ENCODE data around the gene FNTB. TPM values are rescaled to one million over a fixed set of nuclear protein-coding genes. Genes with fewer than 3 reads are reported as not detected.

Gene FNTB
- polyA plus RNA-seq, 1 donor, result 35.0 TPM

DNA sequence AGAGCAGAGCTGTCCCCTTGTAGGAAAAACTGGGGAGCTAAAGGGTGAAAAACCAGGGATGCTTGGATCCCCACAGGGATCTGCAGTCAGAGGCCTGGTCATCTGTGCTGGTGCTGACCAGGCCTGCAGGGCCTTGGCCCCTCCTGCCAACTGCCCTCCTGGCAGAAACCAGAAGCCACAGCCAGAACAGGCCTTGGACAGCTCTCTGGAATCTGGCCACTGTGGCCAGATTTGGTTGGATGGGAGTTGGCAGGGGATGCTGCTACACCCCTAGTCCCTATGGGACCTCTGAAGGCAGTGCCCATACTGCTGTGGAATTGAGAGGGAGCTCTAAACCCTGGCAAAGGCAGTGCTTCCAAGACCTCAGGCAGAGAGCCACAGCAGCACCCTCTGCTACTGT, 35.0 kb upstream of the FNTB start:
- DNase-seq, result no peak

- no peak for DNase-seq
Measured at GRCh38 chr14:64952598-64953309, 33.9 kb upstream of the FNTB start.

GRCh38 chr14:64953310-64953654, 33.4 kb upstream of the FNTB start:
- DNase-seq, result no peak

DNA sequence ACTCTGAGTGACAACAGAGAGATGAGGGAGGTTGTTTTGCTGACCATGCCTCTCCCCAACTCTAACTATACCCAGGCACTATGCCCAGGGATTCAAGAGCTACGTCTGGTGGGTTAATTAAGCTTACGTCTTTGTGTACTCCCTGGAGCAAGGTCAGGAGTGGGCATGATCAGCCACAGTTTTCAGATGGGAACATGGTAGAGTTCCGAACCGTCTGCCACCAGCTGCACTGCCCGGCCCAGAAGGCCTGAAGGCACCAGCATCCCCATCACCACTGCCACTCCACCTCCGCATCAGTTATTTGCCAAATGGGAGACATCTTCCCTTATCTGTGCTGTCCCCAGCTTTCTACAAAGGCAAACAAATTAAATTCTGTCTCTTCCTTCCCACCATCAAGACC, 33.0 kb upstream of the FNTB start:
- DNase-seq, result no peak

DNA sequence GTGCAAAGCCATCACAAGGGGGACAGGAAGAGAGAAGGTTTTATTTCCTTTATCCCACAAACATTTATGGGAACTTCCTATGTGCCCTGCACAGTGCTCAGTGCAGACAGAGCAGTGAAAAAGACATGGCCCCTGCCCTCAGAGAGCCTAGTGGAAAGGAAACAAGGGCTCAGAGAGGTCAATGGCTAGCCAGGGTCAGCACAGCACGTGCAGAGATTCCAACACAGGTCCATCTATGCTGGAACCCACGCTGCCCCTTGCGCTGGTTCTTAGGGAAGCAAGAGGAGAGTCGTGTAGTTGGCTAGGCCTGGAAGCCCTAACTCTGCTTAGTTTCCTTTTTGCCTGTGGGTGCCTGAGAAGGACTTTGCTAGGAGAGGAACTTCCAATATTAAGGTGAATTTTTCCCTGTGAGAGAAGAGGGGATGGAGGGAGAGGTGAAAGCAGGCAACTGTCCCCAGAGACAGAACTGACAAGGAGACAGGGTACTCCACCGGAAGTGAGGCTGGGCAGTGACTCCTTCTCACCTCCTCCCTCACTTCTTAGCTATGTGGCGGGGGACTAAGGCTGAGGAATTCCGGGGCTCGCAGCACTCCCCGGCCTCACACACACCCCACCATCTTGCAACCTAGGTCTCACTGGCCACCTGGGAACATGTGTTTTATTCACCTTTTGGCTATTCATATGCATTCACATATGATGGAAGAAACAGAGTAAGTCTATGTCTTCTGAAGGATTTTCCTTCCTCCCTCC, 32.0 kb upstream of the FNTB start:
- no peak for DNase-seq

GRCh38 chr14:64955297-64955696, 31.4 kb upstream of the FNTB start:
- no peak for DNase-seq

GRCh38 chr14:64956697-64957406, 29.8 kb upstream of the FNTB start:
- no peak for DNase-seq

DNA sequence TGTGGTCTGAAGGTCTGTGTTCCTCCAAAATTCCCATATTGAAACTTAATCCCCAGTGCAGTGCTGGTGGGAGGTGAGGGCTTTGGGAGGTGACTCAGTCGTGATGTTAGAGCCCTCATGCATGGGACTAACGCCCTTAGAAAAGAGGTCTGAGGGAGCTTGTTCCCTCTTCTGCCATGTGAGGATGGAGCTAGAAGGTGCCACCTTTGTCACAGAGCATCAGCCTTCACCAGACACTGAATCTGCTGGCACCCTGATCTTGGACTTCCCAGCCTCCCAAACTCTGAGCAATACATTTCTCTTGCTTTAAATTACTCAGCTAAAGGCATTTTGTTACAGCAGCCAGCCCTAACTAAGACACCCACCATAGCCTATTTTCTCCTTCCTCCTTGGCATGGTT, 28.5 kb upstream of the FNTB start:
- DNase-seq, result no peak

GRCh38 chr14:64958743-64959142, 28.0 kb upstream of the FNTB start:
- DNase-seq, result no peak

DNA sequence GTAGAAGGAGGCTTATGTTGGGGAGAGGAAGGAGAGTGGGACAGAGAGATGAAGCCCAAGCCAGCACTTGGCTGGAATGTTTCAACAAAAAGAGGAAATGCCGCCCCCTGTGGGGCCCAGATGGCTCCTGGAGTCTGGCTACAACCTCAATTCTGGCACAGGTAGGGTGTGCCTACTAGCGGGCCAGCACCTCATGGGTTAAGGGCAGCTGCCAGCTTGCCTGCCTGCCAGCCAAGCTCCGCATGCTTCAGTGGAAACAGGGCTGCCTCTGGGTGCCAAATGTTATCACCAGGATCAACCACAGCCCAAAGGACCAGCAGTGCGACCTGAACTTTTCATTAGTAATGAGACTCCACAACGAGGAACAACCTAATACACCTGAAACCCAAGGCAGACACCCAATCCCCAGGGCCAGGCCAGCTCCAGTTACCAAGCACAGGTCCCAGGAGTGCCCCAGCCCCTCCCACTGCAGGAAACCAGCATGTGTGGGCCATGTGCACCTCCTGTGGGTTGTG, 25.9 kb upstream of the FNTB start:
- DNase-seq, result no peak

DNA sequence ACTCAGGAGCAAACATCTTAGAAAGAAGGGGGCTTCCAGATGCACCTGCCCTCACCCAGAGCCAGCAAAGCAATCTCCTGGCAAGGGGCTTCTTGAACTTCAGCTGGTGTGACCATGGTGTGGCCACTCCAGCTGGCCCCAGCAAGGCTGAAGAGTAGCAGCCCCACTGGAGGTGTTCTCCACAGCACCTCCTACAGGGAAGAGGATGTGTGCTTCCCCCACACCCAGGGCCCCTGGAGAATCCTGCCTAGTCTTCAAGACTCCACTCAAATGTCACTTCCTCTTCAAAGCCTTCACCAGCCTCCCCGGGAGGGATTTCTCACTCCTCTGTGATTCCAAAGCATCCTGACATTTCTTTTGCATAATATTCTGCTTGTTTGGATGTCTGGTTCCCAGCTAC, 23.1 kb upstream of the FNTB start:
- no peak for DNase-seq

DNA sequence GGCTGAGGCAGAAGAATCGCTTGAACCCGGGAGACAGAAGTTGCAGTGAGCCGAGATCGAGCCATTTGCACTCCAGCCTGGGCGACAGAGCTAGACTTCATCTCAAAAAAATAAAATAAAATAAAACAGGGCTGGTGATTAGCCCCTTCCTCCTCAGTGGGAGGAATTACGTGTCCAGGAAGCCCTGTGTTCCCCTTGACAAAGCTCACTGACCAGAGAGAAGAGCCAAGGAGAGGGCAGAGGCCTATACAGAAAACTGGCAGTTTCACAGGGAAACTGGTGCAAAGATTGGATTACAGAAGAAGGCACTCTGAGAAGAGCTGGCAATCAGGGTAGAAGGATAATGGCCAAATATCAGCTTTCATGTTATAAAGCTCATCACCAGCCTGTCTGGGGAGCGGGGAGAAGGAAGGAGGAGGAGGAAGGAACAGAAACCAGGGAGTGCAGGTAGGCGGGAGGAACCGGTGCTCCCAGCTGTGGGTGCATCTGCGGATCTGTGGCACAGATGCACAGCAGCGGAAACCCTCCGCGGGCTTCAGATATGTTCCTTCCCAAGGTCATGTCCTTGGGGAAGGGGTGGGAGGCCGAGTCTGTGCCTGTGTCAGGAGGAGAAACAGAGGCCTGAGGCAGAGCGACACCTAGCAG, 21.2 kb upstream of the FNTB start:
- DNase-seq, result no peak

- DNase-seq, result no peak
Measured at GRCh38 chr14:64966976-64967375, 19.7 kb upstream of the FNTB start.

GRCh38 chr14:64968167-64968566, 18.5 kb upstream of the FNTB start:
- DNase-seq, result no peak

GRCh38 chr14:64968651-64969050, 18.0 kb upstream of the FNTB start:
- no peak for DNase-seq

DNA sequence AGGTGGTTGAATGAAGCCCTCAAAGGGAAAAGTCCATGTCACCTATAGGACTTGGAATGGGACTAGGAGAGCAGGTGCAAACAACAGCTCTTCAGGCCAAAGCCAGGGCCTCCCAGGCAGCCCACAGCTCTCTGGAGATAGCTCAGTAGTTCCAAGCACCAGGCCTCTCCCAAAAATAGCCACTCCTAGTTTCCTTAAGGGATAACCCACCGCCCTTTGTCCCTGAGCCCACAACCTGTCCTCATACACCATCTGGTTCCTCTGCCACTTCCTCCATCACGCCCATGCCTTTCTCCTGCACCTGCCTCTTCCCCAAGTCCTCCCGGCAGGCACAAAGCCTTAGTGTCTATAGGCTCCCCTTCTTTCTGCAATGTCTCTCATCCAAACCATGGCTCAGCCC, 16.7 kb upstream of the FNTB start:
- DNase-seq, result no peak

GRCh38 chr14:64970776-64971477, 15.8 kb upstream of the FNTB start:
- no peak for DNase-seq

GRCh38 chr14:64971491-64971942, 15.2 kb upstream of the FNTB start:
- DNase-seq, result no peak

GRCh38 chr14:64971943-64972791, 14.5 kb upstream of the FNTB start, which contains the start of gene RAB15:
RAB15 (minus strand) TSS chr14:64972336; CDS start chr14:64972076, 260 bp downstream.
- DNase-seq, result no peak

- no peak for DNase-seq
Measured at GRCh38 chr14:64973026-64973442, 13.7 kb upstream of the FNTB start.

DNA sequence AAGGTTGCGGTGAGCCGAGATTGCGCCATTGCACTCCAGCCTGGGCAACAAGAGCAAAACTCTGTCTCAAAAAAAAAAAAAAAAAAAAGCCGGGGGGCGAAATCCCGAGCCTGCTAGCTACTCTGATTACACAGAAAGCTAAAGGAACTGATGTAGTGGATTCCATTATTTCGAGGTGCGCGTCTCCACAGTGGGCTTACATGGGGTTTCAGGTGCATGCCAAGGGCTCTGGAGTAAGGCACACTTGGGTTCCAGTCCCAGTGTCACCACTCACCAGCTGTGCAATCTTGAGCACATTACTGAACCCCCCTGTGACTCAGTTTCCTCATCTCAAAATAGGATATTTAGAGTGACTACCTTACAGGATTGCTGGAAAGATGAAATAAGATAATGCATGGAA, 12.9 kb upstream of the FNTB start:
- DNase-seq, result no peak
